Keratinocyte (primary cell): ENCODE results near the gene DBNDD2. TPM values are rescaled to one million over a fixed set of nuclear protein-coding genes. Genes with fewer than 3 reads are reported as not detected.
A peak's percentile ranks its signal among the peaks of the same experiment; 100 is the strongest.

Experiments used
- DNase-seq: peaks from one replicate; pipeline ENCODE4 v3.0.0-alpha.2; 2011; ENCODE audit warnings: low read depth, missing footprints, low spot score
- FAIRE-seq: peaks from 2 replicates; lab custom pipeline; 2011; peaks lifted over from hg19 to GRCh38; lab: Jason Lieb, UNC
- H2AFZ ChIP-seq: 2 replicates; pipeline ENCODE4 v1.6.0; 2012; ENCODE audit warnings: low read length, control low read depth, inconsistent platforms; ENCODE audit not compliant: control insufficient read depth
- H3K27ac ChIP-seq: 2 replicates; pipeline ENCODE4 v1.5.1; 2011; ENCODE audit warnings: low read length; ENCODE audit not compliant: control insufficient read depth, insufficient read depth
- H3K27me3 ChIP-seq: 3 replicates; pipeline ENCODE4 v1.6.0; 2011; ENCODE audit warnings: low read length; ENCODE audit not compliant: control insufficient read depth, insufficient read depth; ENCODE audit errors: extremely low read depth
- H3K36me3 ChIP-seq, 2 experiments: 2 replicates in 1 of 2; 3 replicates in 1 of 2; pipeline ENCODE4 v1.5.1; 2011; ENCODE audit warnings: low read length in 2 of 2, mild to moderate bottlenecking in 1 of 2; ENCODE audit not compliant: control insufficient read depth in 2 of 2, insufficient read depth in 2 of 2; ENCODE audit errors: extremely low read depth in 1 of 2
- H3K4me1 ChIP-seq: 3 replicates; pipeline ENCODE4 v1.5.1; 2011; ENCODE audit warnings: low read length; ENCODE audit not compliant: control insufficient read depth, insufficient read depth; ENCODE audit errors: extremely low read depth
- H3K4me2 ChIP-seq: 3 replicates; pipeline ENCODE4 v1.6.0; 2011; ENCODE audit warnings: low read depth, low read length; ENCODE audit not compliant: control insufficient read depth, insufficient read depth; ENCODE audit errors: extremely low read depth
- H3K4me3 ChIP-seq, 3 experiments: fragments of 200-600 bp in 1 of 3; sonication (generic) in 1 of 3; 2 replicates in 2 of 3; 3 replicates in 1 of 3; pipeline ENCODE4 v1.5.1; 2011 to 2016; ENCODE audit warnings: low read length in 3 of 3, mild to moderate bottlenecking in 3 of 3, control low read depth in 2 of 3, inconsistent platforms in 1 of 3, low read depth in 1 of 3, mixed read lengths in 1 of 3, mixed run types in 1 of 3, moderate library complexity in 1 of 3; ENCODE audit not compliant: control insufficient read depth in 2 of 3, insufficient read depth in 2 of 3; ENCODE audit errors: extremely low read depth in 1 of 3
- H3K79me2 ChIP-seq: 2 replicates; pipeline ENCODE4 v1.6.0; 2012; ENCODE audit warnings: low read length; ENCODE audit not compliant: control insufficient read depth, insufficient read depth
- H3K9ac ChIP-seq: 3 replicates; pipeline ENCODE4 v1.6.0; 2011; ENCODE audit warnings: low read length; ENCODE audit not compliant: control insufficient read depth, insufficient read depth; ENCODE audit errors: extremely low read depth
- H3K9me1 ChIP-seq: 3 replicates; pipeline ENCODE4 v1.6.0; 2011; ENCODE audit warnings: low read length; ENCODE audit not compliant: control insufficient read depth, insufficient read depth; ENCODE audit errors: extremely low read depth
- H3K9me3 ChIP-seq: 2 replicates; pipeline ENCODE4 v1.5.1; 2012; ENCODE audit warnings: low read depth, low read length; ENCODE audit not compliant: control insufficient read depth
- H4K20me1 ChIP-seq: 3 replicates; pipeline ENCODE4 v1.6.0; 2011; ENCODE audit warnings: low read length; ENCODE audit not compliant: control insufficient read depth, insufficient read depth; ENCODE audit errors: extremely low read depth
- CTCF ChIP-seq, 3 experiments: IDR thresholded peaks in 1 of 3; conservative IDR thresholded peaks in 1 of 3; optimal IDR thresholded peaks in 1 of 3; 2 replicates in 2 of 3; 3 replicates in 1 of 3; pipeline versions ENCODE3 to v1.5.1; 2011; ENCODE audit warnings: low read length in 3 of 3, mild to moderate bottlenecking in 3 of 3, moderate library complexity in 2 of 3, control low read depth in 1 of 3, inconsistent platforms in 1 of 3; ENCODE audit not compliant: insufficient read depth in 2 of 3; ENCODE audit errors: extremely low read depth in 1 of 3
- EZH2 ChIP-seq: IDR thresholded peaks from one replicate; pipeline ENCODE4 v1.6.1; 2012; ENCODE audit warnings: inconsistent platforms, mild to moderate bottlenecking, low read length, moderate library complexity
- dilution Hi-C: fragments of 300-500 bp; cut with MboI; formaldehyde crosslinking; loops from one replicate; pipeline ENCODE4 v1.7.0; 2020; ENCODE audit warnings: low sequenced_read_pairs; ENCODE audit not compliant: extremely low pct_ligation_motif_present
- polyA plus RNA-seq, 5 experiments: library from polyadenylated mRNA; depleted of rRNA in 3 of 5; stranded (reverse) in 3 of 5; stranded (forward) in 1 of 5; unstranded in 1 of 5; fragments of >200 nt; gene quantifications; 1 replicate in 1 of 5; 2 replicates in 3 of 5; 3 replicates in 1 of 5; pipeline versions ENCODE4 v1.2.1 to v1.2.3, GENCODE V29; 2011 to 2012; ENCODE audit warnings: missing spikeins in 2 of 5, low read depth in 1 of 5, low replicate concordance in 1 of 5

Gene DBNDD2
- polyA plus RNA-seq, 1 donor (not counting 4 experiments of a cell fraction or from before 2014, with no cell fraction given), result 37.4 TPM

GRCh38 chr20:45449528-45449927 is 41.4 kb downstream of the DBNDD2 start:
- Histone ChIP-seq H3K9me3 (no peaks in the 10 kb centered on the region), H3K27ac (no peak overlapping the region)

GRCh38 chr20:45450097-45450818 is 42.2 kb downstream of the DBNDD2 start:
- H3K27ac ChIP-seq, result no peak overlapping the region
- FAIRE-seq, result peak; percentile 48

More at GRCh38 chr20:45449528-45449927, 41.4 kb downstream of the DBNDD2 start:
- Histone ChIP-seq H3K4me3 (no peak overlapping the region), H3K4me2 (no peak overlapping the region), H2AFZ (no peak overlapping the region), H4K20me1 (no peaks in the 10 kb centered on the region), H3K9me1 (no peaks in the 10 kb centered on the region), H3K36me3 (no peaks in the 10 kb centered on the region), H3K4me1 (no peaks in the 10 kb centered on the region), H3K27me3 (peaks cover 5% of the 10 kb centered on the region), H3K9ac (no peak overlapping the region), H3K79me2 (no peaks in the 10 kb centered on the region)
- dilution Hi-C loops, result no loop called here
- TF ChIP-seq CTCF (optimal IDR thresholded peaks at IDR 0.05 in 1 of 3, IDR thresholded peaks at IDR 0.05 in 1 of 3, conservative IDR thresholded peaks at IDR 0.05 in 1 of 3; ENCODE audit: extremely low read depth in 1 of 3, insufficient read depth in 2 of 3, low read length in 3 of 3) (no peak), EZH2 (no peak)
- DNase-seq (no peak), FAIRE-seq (no peak)

More at GRCh38 chr20:45450097-45450818, 42.2 kb downstream of the DBNDD2 start:
- TF ChIP-seq CTCF (optimal IDR thresholded peaks at IDR 0.05 in 1 of 3, IDR thresholded peaks at IDR 0.05 in 1 of 3, conservative IDR thresholded peaks at IDR 0.05 in 1 of 3; ENCODE audit: extremely low read depth in 1 of 3, insufficient read depth in 2 of 3, low read length in 3 of 3) (peak; percentile 58 to 64 (median 58)), EZH2 (no peak)
- Histone ChIP-seq H3K27me3 (peaks cover 5% of the 10 kb centered on the region), H3K9ac (no peak overlapping the region), H3K79me2 (no peaks in the 10 kb centered on the region), H2AFZ (no peak overlapping the region), H3K4me2 (no peak overlapping the region), H3K4me3 (no peak overlapping the region), H3K4me1 (no peaks in the 10 kb centered on the region), H4K20me1 (no peaks in the 10 kb centered on the region), H3K36me3 (no peaks in the 10 kb centered on the region), H3K9me3 (no peaks in the 10 kb centered on the region), H3K9me1 (no peaks in the 10 kb centered on the region)
- dilution Hi-C loops, result no loop called here
- DNase-seq, result no peak
